ENCODE measurements around the gene MXRA7. TPM values are rescaled to one million over a fixed set of nuclear protein-coding genes. Genes with fewer than 3 reads are reported as not detected.
"Not testable (repeated sequence)": the region's sequence is repeated elsewhere in the genome, so short reads cannot be mapped to it uniquely, and the experiment has no call there.

The MXRA7 gene
- total RNA-seq, 2 experiments from 2014 or later: 8.4 to 8.6 TPM

DNA sequence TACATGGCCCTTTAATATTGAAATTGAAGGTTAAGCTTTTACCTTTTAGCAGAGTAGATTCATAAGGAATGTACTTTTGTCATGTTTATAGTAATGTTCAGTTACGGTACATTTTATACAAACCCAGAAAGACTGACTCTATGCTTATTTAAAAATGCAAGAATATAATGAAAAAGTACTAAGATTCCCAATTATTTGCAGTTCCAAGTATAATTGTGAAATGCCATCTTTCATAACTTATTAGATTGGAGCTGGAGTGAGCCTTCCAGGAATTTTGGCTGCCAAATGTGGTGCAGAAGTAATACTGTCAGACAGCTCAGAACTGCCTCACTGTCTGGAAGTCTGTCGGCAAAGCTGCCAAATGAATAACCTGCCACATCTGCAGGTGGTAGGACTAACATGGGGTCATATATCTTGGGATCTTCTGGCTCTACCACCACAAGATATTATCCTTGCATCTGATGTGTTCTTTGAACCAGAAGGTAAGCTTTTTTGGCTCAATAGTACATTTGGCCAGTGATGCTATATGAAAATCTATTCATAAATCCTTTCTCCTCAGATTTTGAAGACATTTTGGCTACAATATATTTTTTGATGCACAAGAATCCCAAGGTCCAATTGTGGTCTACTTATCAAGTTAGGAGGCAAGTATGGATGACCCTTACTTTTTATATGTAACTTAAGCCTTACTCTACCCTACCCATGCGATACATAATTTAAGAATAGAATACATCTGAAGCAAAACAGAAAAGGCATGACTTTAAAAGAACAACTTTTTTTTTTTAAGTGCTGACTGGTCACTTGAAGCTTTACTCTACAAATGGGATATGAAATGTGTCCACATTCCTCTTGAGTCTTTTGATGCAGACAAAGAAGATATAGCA is 22.2 kb upstream of the MXRA7 start:
- ATAC-seq: no peak
- peak overlapping the region; percentile 86 for H3K4me3 Mint-ChIP-seq
- peak overlapping the region; percentile 92 for H3K27ac Mint-ChIP-seq
- intact Hi-C loops (cut with micrococcal nuclease): no loop called here
- peaks cover 72% of the 10 kb centered on the region for H3K36me3 Mint-ChIP-seq (ENCODE audit: low read depth)
- H3K27me3 Mint-ChIP-seq: no peaks in the 10 kb centered on the region
- H3K9me3 Mint-ChIP-seq: no peaks in the 10 kb centered on the region
- TF ChIP-seq, protein P1, sequence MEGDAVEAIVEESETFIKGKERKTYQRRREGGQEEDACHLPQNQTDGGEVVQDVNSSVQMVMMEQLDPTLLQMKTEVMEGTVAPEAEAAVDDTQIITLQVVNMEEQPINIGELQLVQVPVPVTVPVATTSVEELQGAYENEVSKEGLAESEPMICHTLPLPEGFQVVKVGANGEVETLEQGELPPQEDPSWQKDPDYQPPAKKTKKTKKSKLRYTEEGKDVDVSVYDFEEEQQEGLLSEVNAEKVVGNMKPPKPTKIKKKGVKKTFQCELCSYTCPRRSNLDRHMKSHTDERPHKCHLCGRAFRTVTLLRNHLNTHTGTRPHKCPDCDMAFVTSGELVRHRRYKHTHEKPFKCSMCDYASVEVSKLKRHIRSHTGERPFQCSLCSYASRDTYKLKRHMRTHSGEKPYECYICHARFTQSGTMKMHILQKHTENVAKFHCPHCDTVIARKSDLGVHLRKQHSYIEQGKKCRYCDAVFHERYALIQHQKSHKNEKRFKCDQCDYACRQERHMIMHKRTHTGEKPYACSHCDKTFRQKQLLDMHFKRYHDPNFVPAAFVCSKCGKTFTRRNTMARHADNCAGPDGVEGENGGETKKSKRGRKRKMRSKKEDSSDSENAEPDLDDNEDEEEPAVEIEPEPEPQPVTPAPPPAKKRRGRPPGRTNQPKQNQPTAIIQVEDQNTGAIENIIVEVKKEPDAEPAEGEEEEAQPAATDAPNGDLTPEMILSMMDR (IDR thresholded peaks at IDR 0.05): no peak
- CTCF ChIA-PET: interaction anchor here (5.9 kb wide), 1 partner anchor 19 kb away, joined by 31 read pairs; no protein-coding TSS in a partner anchor
- no peak for DNase-seq
- H3K4me1 Mint-ChIP-seq (ENCODE audit: low read depth): peaks cover 36% of the 10 kb centered on the region
- POLR2A ChIA-PET: interaction anchor here (0.9 to 8.8 kb wide), 9 partner anchors 8 to 721 kb away, joined by 3 to 184 read pairs (median 6); partner anchors contain the start of genes JMJD6, METTL23 and MXRA7

DNA sequence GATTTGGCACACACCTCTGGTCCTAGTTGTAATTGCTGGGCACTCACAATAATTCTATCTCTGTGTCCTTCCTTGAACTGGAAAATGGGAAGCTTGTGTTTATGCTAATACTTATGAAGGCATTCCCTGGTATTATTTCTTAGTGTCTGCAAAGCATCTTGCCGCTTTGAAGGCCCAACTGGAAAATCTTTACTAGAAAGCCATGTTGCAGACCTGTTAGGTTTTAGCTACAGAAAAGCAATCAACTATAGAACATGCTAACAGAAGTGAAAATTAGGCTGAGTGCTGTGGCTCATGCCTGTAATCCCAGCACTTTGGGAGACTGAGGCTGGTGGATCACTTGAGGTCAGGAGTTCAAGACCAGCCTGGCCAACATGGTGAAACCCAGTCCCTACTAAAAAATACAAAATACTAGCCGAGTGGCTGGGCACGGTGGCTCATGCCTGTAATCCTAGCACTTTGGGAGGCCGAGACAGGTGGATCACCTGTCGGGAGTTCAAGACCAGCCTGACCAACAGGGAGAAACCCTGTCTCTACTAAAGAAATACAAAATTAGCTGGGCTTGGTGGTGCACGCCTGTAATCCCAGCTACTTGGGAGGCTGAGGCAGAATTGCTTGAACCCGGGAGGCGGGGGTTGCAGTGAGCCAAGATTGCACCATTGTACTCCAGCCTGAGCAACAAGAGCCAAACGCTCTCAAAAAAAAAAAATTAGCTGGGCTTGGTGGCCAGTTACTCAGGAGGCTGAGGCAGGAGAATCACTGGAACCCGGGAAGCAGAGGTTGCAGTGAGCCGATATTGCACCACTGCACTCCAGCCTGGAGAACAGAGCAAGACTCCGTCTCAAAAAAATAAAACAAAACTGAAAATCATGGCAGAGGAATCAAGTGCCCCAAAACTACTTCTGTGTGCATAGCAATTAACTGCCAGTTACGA is 21.3 kb upstream of the MXRA7 start:
- peak overlapping the region; percentile 86 for H3K4me3 Mint-ChIP-seq
- ChIA-PET CTCF (interaction anchor here (0.8 to 5.9 kb wide), 2 partner anchors 14 to 18 kb away, joined by 5 to 31 read pairs; no protein-coding TSS in a partner anchor), POLR2A (interaction anchor here (0.9 to 8.8 kb wide), 7 partner anchors 7 to 173 kb away, joined by 3 to 184 read pairs (median 11); partner anchors contain the start of genes JMJD6, METTL23 and MXRA7)
- ATAC-seq; DNase-seq; H3K9me3 Mint-ChIP-seq; H3K27me3 Mint-ChIP-seq; intact Hi-C loops (cut with micrococcal nuclease): not testable (repeated sequence)
- peaks cover 36% of the 10 kb centered on the region for H3K4me1 Mint-ChIP-seq (ENCODE audit: low read depth)
- peak overlapping the region; percentile 77 for H3K27ac Mint-ChIP-seq
- peaks cover 78% of the 10 kb centered on the region for H3K36me3 Mint-ChIP-seq (ENCODE audit: low read depth)

DNA sequence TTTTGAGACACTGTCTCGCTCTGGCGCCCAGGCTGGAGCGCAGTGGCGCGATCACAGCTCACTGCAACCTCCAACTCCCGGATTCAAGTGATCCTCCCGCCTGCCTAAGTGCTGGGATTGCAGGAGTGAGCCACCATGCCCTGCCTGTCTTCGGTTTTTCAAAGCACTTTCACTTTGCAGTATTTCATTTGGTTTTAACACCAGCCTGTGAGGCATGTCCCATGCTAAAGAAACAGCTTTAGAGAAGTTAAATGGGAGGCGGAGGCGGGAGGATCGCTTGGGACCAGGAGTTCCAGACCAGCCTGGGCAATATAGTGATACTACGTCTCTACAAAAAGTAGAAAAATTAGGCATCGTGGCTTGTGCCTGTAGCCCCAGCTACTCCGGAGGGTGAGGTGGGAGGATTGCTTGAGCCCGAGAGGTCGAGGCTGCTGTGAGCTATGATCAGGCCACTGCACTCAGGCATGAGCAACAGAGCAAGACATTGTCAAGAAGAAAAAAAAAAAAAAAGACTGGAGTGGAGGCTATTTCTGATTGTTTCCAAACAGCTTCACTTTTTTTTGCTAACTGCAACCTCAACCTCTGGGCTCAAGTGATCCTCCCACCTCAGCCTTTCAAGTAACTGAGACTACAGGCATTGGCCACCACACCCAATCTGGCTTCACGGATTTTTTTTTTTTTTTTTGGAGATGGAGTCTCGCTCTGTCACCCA is 17.1 kb upstream of the MXRA7 start:
- H3K4me3 Mint-ChIP-seq: peak overlapping the region; percentile 98
- no peaks in the 10 kb centered on the region for H3K27me3 Mint-ChIP-seq
- intact Hi-C loops (cut with micrococcal nuclease): no loop called here
- ATAC-seq (no peak), DNase-seq (no peak)
- POLR2A ChIA-PET: interaction anchor here (0.6 to 8.0 kb wide), 8 partner anchors 8 to 329 kb away, joined by 3 to 184 read pairs (median 4); partner anchors contain the start of genes MFSD11, MXRA7 and SRSF2
- H3K27ac Mint-ChIP-seq: peak overlapping the region; percentile 95
- CTCF ChIA-PET: interaction anchor here (0.8 to 9.5 kb wide), 5 partner anchors 7 to 88 kb away, joined by 3 to 83 read pairs (median 3); no protein-coding TSS in a partner anchor
- no peaks in the 10 kb centered on the region for H3K9me3 Mint-ChIP-seq
- peaks cover 40% of the 10 kb centered on the region for H3K4me1 Mint-ChIP-seq (ENCODE audit: low read depth)
- peaks cover 71% of the 10 kb centered on the region for H3K36me3 Mint-ChIP-seq (ENCODE audit: low read depth)
- TF ChIP-seq, protein P1 (IDR thresholded peaks at IDR 0.05): no peak

DNA sequence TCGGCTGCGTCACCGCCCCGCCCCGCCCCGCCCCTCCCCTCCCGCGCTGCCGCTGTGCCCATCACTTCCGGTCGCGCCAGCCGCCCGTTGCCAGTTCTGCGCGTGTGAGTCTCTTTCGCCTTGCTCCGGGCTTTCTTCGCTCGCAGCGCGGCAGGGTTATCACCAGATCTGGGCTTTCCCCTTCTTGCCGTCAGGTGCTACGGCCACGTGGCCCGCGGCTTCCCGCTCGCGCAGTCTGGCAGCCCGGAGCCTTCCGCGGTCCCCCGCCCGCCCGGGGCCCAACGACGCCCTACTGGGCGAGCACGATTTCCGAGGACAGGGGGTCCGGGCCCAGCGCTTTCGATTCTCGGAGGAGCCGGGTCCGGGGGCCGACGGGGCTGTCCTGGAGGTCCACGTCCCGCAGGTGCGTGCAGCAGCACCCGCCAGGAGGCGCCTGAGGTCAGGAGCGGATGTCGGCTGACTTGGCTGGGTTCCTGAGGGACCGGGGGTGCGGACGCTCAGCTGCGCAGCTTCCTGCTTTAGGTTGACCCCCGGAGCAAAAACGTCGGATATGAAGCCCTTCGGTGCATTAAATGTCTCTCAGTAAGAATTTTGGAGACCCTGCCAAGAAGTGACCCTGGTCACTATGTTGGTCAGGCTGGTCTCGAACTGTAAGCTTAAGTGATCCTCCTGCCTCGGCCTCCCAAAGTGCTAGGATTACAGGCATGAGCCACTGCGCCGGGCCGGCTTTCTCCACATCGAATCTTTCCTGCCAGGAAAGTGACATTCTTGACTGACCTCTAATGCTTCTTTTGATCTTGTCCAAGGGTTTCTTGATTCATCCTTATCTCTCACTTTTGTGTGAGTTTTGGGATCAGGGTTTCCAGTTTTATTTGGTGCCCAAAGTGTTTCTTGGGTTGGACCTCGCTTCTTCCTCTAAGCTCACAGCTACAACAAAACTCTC is 16.3 kb upstream of the MXRA7 start, which contains the start of gene METTL23:
METTL23 (plus strand) TSS at position 64 of the 943 bp plus-strand sequence. CDS start 2,872 bp downstream, outside the sequence.
- ChIA-PET POLR2A (interaction anchor here (0.6 to 8.0 kb wide), 8 partner anchors 9 to 329 kb away, joined by 3 to 184 read pairs (median 5); partner anchors contain the start of genes MFSD11, MXRA7 and SRSF2), CTCF (interaction anchor here (0.8 to 9.5 kb wide), 5 partner anchors 8 to 89 kb away, joined by 3 to 83 read pairs (median 3); no protein-coding TSS in a partner anchor)
- DNase-seq (peak; percentile 89), ATAC-seq (peak; percentile 49)
- Mint-ChIP-seq H3K4me1 (ENCODE audit: low read depth) (peaks cover 40% of the 10 kb centered on the region), H3K4me3 (peak within 1 kb of the TSS; percentile 98), H3K9me3 (no peaks in the 10 kb centered on the region), H3K27ac (peak within 1 kb of the TSS; percentile 95), H3K36me3 (ENCODE audit: low read depth) (peaks cover 70% of the 10 kb centered on the region), H3K27me3 (no peaks in the 10 kb centered on the region)
- intact Hi-C loops (cut with micrococcal nuclease): no loop called here
- TF ChIP-seq, protein P1 (IDR thresholded peaks at IDR 0.05): peak; percentile 87

Measured in activated CD8-positive, alpha-beta T cell treated with anti-CD3 and anti-CD28 coated beads for 36 hours (primary cell).